GM18861 (cell line): Measurements from ENCODE around the gene GOLGA5.
A peak's percentile ranks its signal among the peaks of the same experiment; 100 is the strongest.
"Not testable (repeated sequence)": the region's sequence is repeated elsewhere in the genome, so short reads cannot be mapped to it uniquely, and the experiment has no call there.

Experiments used
- ATAC-seq: cut with Tn5 transposase; IDR thresholded peaks from one replicate; pipeline ENCODE4 v1.9.1; 2021; ENCODE audit not compliant: unreplicated experiment

GOLGA5 gene

GRCh38 chr14:92793709-92794546 is at the start of gene GOLGA5:
Gene GOLGA5, plus strand, starts transcription at chr14:92794305. Its CDS starts 3,133 bp downstream, at chr14:92797438.
- peak; percentile 90 for ATAC-seq

- no peak for ATAC-seq
Observed at GRCh38 chr14:92747701-92748258, 46.3 kb upstream of the GOLGA5 start.

DNA sequence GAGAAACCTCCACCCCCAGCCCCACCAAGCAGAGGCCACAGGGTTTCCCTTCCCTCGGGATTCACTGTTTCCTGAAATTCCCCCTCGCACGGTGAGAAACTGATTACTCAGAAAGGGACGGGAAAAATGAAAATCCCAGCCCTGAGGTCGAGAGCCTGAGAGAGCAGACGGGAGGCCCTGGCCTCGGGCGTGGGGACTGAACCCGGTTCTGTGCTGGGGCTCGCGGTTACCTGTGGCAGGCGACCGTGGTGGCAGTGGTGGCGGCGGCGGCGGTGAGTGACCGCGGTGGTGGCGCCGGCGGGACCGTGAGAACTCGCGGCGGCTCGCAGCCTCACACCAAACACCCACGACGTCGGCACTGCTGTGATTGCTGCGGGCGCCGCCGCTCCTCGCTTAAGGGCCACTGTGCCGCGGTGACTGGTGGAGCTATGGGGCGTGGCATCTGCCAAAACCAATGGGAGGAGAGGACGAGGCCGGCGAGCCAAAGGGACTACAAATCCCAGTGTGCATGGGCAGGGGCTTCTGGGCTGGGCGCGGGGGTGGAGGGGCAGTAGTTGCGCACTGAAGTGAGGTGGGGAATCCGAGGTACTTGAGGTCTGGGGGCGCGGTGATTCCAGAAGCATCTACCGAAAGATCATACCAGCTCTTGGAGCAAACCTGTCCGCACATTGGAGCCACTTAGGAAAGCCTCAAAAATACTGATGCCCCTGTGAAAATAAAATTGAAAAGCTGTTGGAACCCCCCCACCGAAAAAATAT is 45.7 kb upstream of the GOLGA5 start, which contains the start of gene LGMN:
Gene LGMN, minus strand, starts transcription at position 369 of the 758 bp plus-strand sequence. CDS start 15,841 bp downstream, outside the sequence.
- ATAC-seq, result peak; percentile 75

GRCh38 chr14:92750222-92750728 is 43.8 kb upstream of the GOLGA5 start:
- ATAC-seq, result not testable (repeated sequence)

GRCh38 chr14:92750994-92751400 is 43.1 kb upstream of the GOLGA5 start:
- ATAC-seq, result no peak

DNA sequence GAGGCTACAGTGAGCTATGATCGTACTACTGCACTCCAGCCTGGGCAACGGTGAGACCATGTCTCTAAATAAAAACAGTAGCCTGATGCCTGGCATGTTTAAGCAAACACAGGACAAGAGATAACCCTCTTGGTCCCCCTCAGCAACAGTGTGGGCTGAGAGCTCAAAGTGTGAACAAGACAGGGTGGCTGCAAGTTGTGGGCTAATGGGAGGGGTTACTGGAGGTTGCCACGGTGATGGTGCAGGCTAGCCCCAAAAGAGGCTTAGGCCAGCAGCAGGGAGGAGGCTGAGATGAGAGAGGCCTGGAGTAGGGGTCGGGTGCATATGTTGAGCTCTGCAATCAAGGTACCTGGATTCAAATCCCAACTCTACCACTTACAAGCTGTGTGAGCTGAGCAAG is 42.3 kb upstream of the GOLGA5 start:
- no peak for ATAC-seq

DNA sequence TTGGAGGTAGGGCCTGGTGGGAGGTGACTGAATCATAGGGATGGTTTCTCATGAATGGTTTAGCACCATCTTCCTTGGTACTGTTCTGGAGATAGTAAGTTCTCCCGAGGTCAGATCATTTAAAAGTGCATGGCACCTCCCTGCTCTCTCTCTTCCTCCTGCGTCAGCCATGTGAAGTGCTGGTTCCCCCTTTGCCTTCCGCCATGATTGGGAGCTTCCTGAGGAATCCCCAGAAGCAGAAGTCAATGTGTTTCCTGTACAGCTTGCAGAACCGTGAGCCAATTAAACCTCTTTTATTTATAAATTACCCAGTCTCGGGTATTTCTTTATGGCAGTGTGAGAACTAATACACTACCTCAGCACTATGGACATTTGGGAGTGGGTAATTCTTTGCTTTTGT is 40.9 kb upstream of the GOLGA5 start:
- no peak for ATAC-seq

GRCh38 chr14:92754966-92755365 is 39.1 kb upstream of the GOLGA5 start:
- no peak for ATAC-seq

- no peak for ATAC-seq
Observed at GRCh38 chr14:92755495-92755894, 38.6 kb upstream of the GOLGA5 start.

GRCh38 chr14:92756446-92756845 is 37.7 kb upstream of the GOLGA5 start:
- no peak for ATAC-seq

DNA sequence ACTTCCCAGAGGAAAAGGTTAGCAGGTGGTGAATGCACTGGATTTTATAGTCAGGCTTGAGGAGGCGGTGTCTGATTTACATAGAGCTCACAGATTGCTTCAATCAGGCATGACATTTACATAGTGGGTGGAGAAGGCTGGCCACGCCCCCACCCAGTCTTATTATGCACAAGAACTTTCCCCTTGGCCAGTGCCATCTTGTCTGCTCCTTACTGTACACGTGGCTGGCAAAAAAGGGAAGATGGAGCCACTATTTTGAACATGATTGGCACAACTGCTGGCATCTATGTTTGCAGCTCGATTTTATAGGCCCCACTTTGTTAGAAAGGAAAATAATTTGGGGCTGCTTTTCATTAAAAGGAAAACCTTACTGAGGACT is 34.8 kb upstream of the GOLGA5 start:
- ATAC-seq, result no peak

DNA sequence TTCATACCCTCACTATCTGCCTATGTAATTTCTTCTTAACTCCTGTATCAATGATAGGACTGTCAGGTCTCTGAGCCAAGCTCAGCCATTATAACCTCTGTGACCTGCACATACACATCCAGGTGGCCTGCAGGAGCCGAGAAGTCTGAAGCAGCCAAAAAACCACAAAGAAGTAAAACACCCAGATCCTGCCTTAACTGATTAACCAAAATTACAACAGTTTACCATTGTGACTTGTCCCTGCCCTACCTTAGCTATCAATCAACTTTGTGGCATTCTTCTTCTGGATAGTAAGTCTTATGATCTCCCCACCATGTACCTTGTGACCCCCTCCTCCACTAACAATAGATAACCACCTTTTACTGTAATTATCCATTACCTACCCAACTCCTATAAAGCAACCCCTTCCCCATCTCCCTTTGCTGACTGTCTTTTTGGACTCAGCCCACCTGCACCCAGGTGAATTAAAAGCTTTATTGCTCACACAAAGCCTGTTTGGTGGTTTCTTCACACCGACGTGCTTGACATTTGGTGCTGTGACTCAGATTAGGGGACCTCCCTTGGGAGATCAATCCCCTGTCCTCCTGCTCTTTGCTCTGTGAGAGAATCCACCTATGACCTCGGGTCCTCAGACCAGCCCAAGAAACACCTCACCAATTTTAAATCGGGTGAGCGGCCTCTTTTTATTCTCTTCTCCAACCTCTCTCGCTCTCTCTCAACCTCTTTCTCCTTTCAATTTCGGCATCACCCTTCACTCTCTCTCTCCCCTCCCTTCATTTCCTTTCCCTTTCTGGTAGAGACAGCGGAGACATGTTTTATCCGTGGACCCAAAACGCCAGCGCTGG is 34.2 kb upstream of the GOLGA5 start:
- peak; percentile 43 for ATAC-seq

GRCh38 chr14:92760524-92760805 is 33.6 kb upstream of the GOLGA5 start:
- ATAC-seq, result no peak

DNA sequence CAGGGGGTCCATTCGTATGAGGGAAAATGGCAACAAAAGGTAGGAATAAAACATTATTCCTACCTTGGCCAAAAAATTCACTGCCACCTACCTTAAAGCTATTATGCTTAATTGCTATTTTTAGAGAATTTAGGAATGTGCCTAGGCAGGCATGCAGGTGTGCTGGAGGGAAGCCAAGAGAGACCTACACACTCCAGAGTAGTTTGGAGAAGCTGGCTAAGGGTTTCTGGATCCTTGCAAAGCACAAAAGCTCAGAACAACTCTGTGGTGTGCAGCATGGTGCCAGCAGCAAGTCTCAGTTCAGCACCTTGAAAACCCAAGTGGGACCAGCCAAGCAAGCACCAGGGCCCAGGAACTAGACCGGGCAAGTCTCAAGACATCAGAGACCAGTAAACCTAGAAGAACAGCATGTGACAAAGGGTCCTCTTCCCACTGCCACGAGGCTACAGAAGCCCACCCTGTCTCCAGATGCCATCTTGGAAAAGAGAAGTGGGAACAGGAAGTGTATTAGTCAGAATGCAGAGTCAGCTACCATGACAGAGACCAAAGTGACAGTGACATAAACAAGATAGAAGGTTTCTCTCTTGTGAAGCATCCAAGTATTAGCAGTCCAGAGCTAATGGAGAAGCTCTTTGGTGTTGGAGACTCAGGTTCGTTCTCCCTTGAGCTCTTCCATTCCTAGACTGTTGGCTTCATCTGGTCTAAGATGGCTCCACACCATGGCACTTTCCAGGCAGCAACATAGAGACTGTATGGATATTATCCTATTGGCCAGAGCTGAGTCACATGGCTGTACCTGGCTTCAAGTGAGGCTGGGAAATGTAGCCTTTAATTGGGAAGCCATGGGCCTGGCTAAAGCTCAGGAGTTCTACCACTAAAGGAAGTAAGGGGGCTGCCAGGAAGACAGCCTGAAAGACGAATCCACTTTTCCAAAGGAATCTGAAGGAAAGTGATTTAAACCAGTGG is 30.2 kb upstream of the GOLGA5 start:
- ATAC-seq, result not testable (repeated sequence)

- ATAC-seq, result peak; percentile 86
Observed at GRCh38 chr14:92768236-92768635, 25.9 kb upstream of the GOLGA5 start.

- no peak for ATAC-seq
Observed at GRCh38 chr14:92768795-92769194, 25.3 kb upstream of the GOLGA5 start.

DNA sequence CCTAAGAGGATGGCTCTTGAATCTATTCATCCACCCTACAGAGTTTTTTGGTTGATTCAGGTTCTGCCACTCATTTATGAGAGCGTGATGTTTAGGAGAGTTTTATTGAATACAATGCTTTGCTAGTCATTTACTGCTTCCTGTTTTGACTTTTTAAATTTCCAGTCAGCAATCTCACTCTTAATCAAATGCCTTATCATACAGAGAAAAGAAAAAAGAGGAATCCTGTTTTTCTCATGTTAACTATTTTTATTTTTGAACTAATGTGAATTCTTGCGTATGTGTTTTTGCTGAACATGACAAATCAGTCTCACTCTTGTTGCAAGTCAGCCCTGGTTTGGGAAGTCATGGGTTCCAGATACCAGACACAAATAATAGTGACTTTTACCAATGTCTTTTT is 23.6 kb upstream of the GOLGA5 start:
- ATAC-seq, result no peak

DNA sequence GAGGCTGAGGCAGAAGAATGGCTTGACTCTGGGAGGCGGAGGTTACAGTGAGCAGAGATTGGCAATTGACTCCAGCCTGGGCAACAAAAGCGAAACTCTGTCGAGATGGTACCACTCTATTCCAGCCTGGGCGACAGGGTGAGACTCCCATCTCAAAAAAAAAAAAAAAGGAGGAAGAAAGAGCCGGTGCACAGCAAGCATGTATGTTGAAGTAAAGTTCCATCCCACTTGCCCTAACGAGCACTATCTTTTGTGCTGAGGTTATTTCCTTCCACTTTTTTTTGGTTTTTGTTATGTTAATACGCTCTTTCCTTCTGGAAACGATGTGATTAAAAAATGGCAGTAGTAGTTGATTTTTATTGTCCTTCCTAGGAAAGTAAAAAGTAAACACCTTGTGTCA is 19.5 kb upstream of the GOLGA5 start:
- ATAC-seq, result no peak

DNA sequence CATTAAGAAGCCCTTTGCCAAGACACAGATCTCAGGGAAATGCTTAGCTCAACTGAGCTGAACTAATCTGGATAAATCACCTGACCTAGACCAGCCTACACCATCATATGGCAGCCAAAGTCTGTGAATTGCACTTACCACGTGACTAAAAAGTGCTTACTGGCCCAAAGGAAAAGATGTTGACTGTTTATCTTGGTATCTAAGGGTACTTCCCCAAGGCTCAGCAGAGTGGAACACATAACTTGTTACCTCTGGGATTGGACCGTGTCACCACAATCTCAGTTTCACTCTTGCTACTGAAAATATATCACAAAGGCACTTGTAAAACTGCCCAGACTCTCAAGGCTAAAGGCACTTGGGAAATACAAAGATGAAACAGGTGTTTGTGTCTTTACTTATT is 18.8 kb upstream of the GOLGA5 start:
- peak; percentile 92 for ATAC-seq
